Astrocyte of the spinal cord (primary cell): Measurements from ENCODE around the gene CACNA1A.
A peak's percentile ranks its signal among the peaks of the same experiment; 100 is the strongest.
"Not testable (repeated sequence)": the region's sequence is repeated elsewhere in the genome, so short reads cannot be mapped to it uniquely, and the experiment has no call there.

ENCODE experiments used
- DNase-seq: peaks from one replicate; pipeline ENCODE4 v3.0.0; 2011; ENCODE audit warnings: low read depth, low spot score
- H3K4me3 ChIP-seq: 2 replicates; pipeline ENCODE4 v1.5.1; 2011; ENCODE audit warnings: low read depth, mild to moderate bottlenecking, low read length, moderate library complexity
- in situ Hi-C: cut with HindIII; loops from 2 replicates; pipeline ENCODE4 v1.10.0; 2017; ENCODE audit warnings: low sequenced_read_pairs
- TF ChIP-seq, protein P1 (sequence below): IDR thresholded peaks from 2 replicates; pipeline ENCODE4 v1.5.1; 2012; ENCODE audit warnings: low read depth, mild to moderate bottlenecking, low read length, inconsistent platforms

CACNA1A gene

DNA sequence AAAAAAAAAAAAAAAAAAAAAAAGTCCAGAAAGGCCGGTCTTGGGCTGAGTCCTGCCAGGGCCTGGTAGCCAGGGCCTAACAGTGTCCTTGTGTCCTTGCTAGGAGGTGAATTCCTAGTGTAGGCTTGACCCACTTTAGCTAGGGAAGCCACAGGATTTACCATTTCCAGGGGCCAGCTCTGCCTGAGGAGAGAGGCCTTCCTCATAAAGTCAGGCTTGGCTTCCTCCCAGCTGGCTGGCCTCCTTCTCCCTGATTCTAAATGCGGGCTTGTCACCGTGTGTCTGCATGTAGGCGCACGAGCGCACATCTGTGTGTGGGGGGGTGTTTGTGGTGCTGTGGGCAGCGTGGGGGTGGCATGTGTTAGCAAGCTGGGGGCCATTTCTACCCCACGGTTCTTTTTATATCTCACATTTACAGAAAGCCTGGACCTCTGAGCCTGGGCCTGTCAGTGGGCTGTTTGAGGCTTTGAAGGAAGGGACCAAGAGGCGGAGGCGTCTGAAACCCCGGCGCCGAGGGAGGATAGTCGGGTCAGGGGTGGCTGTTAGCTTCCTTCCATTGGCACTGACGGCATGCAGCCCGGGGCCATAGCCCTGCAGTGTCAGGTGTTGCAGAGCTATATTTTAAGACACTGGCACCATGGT, 324.4 kb downstream of the CACNA1A start:
- H3K4me3 ChIP-seq = no peak overlapping the region
- DNase-seq = peak; percentile 64
- in situ Hi-C loops = no loop called here
- TF ChIP-seq, protein P1, sequence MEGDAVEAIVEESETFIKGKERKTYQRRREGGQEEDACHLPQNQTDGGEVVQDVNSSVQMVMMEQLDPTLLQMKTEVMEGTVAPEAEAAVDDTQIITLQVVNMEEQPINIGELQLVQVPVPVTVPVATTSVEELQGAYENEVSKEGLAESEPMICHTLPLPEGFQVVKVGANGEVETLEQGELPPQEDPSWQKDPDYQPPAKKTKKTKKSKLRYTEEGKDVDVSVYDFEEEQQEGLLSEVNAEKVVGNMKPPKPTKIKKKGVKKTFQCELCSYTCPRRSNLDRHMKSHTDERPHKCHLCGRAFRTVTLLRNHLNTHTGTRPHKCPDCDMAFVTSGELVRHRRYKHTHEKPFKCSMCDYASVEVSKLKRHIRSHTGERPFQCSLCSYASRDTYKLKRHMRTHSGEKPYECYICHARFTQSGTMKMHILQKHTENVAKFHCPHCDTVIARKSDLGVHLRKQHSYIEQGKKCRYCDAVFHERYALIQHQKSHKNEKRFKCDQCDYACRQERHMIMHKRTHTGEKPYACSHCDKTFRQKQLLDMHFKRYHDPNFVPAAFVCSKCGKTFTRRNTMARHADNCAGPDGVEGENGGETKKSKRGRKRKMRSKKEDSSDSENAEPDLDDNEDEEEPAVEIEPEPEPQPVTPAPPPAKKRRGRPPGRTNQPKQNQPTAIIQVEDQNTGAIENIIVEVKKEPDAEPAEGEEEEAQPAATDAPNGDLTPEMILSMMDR = no peak

DNA sequence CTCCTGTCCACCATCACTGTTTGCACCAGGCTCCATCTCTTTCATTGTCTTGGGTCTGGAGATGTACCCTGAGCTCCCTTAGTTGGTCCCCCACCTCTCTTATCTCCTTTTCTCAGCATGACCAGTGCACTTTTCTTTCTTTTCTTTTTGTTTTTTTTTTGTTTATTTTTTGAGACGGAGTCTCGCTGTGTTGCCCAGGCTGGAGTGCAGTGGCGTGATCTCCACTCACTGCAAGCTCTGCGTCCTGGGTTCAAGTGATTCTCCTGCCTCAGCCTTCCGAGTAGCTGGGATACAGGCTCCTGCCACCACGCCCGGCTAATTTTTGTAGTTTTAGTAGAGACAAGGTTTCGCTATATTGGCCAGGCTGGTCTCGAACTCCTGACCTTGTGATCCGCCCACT, 328.0 kb downstream of the CACNA1A start:
- in situ Hi-C loops, H3K4me3 ChIP-seq, DNase-seq: not testable (repeated sequence)

DNA sequence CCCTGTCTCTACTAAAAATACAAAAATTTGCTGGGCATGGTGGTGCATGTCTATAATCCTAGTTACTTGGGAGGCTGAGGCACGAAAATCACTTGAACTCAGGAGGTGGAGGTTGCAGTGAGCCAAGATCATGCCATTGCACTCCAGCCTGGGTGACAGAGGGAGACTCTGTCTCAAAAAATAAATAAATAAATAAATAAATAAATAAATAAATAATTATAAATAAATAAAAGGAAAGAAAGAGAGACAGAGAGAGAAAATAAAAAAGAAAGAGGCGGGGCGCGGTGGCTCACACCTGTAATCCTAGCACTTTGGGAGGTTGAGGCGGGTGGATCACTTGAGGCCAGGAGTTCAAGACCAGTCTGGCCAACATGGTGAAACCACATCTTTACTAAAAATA, 328.7 kb downstream of the CACNA1A start:
- DNase-seq, in situ Hi-C loops: not testable (repeated sequence)

DNA sequence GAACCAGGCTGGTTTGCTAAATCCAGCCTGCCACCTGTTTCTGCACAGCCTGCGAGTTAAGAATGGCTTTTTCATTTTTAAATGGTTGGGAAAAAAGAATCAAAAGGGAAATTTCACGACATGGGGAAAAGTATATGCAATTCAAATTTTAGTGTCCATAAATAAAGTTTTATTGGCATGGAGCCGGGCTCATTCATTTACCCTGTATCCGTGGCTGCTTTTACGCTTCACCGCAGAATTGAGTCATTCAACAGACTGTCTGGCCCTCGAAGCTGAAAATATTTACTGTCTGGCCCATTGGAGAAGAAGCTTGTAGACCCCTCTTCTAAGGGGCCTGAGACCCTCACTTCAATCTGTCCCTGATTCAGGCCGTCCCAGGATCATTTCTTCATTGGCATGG, 329.9 kb downstream of the CACNA1A start:
- no peak overlapping the region for H3K4me3 ChIP-seq
- DNase-seq = peak; percentile 62
- TF ChIP-seq, protein P1 = no peak
- in situ Hi-C loops = no loop called here

More for the DNA sequence above, 328.7 kb downstream of the CACNA1A start:
- H3K4me3 ChIP-seq = not testable (repeated sequence)

DNA sequence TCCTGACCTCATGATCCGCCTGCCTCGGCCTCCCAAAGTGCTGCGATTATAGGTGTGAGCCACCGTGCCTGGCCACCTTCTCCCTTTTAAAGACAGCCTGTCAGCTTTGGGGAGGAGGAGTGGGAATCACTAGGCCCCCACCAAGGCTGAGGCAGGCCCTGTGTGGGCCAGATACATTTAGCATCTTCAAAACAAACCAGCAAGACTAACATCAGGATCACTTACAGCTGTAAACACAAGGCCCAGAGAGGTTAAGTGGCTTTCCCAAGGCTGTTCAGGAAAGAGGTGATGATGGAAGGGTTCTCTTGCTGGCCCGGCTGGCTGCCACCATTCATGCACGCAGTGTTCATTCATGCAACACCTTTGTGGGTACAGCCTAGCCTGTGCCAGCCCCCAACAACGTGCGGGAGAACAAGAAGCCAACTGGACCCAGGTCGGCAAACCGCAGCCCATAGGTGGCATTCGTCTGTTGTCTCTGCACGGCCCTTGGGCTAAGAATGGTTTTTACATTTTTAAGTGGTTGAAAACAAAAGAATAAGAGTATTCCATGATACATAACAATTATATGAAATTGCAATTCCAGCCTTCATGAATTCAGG, 333.0 kb downstream of the CACNA1A start:
- in situ Hi-C loops = no loop called here
- TF ChIP-seq, protein P1 = no peak
- DNase-seq = no peak
- H3K4me3 ChIP-seq = no peak overlapping the region

DNA sequence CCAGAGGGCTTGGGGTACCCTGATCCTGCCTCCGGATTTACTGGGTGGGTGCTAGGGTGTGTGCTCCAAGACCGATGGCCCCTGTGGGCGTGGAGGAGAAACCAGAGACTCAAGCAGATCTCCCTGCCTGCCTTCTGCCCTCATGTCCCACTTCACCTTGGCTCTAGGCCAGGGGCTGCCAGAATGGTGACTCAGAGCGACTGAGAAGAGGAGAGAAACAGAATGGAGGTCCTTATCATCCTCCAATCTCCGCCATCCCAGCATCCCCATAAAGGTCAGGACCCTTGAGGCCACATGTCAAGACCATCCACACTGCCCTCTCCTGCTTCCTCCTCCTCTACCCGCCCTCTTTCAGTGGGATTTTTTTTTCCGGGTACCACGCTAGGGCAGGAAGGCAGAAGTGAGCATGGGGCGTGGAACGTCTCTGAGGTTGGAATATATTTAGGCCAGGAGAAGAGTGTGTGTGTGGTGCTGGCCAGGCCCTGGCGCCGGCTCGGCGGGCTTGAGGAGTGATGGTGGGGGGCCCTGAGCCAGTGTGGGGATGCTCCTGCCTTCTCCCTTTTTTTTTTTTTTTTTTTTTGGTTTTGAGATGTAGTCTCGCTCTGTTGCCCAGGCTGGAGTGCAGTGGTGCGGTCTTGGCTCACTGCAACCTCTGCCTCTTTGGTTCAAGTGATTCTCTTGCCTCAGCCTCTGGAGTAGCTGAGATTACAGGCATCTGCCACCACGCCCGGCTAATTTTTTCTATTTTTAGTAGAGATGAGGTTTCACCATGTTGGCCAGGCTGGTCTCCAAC, 333.7 kb downstream of the CACNA1A start:
- H3K4me3 ChIP-seq = no peak overlapping the region
- TF ChIP-seq, protein P1 = no peak
- in situ Hi-C loops = no loop called here
- DNase-seq = peak; percentile 82

DNA sequence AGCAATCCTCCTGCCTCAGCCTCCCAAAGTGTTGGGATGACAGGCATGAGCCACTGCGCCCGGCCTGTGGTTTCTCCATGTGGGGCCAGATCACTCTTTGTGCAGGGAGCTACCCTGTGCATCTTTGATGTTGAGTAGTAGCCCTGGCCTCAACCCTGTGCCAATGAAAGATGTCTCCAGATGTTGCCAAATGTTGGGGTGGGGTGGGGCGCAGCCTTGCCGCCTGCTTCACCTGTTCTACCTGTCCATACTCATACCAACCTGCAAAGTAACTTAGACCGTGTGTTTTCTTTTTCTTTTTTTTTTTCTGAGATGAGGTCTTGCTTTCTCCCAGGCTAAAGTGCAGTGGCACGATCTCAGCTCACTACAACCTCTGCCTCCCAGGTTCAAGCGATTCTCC, 335.1 kb downstream of the CACNA1A start:
- DNase-seq = no peak
- in situ Hi-C loops = no loop called here
- no peak overlapping the region for H3K4me3 ChIP-seq
- TF ChIP-seq, protein P1 = no peak
